MM.1S (cell line): ENCODE measurements around the gene P2RX2.

ENCODE experiments used
- CTCF ChIP-seq: fragments of 300-600 bp; sonication (generic); IDR thresholded peaks from 2 replicates; pipeline ENCODE4 v1.5.1; 2016; ENCODE audit warnings: antibody characterized with exemption, low read length, mixed read lengths
- EZH2 ChIP-seq: fragments of 300-600 bp; sonication (generic); optimal IDR thresholded peaks from 2 replicates; pipeline ENCODE3; 2017; ENCODE audit warnings: low read depth, mild to moderate bottlenecking, antibody characterized with exemption, low read length, mixed read lengths

- TF ChIP-seq CTCF (no peak), EZH2 (no peak)
Observed at GRCh38 chr12:132615579-132616038, 3.0 kb upstream of the P2RX2 start.
